Hematopoietic multipotent progenitor cell treated with erythropoietin and hydrocortisone succinate and interleukin-3 and kit ligand, for 4 days (in vitro differentiated cells): ENCODE results near the gene NBEA.
A peak's percentile ranks its signal among the peaks of the same experiment; 100 is the strongest.

Experiments
- DNase-seq: peaks from one replicate; pipeline ENCODE4 v3.0.0-alpha.2; 2015

Gene NBEA

DNA sequence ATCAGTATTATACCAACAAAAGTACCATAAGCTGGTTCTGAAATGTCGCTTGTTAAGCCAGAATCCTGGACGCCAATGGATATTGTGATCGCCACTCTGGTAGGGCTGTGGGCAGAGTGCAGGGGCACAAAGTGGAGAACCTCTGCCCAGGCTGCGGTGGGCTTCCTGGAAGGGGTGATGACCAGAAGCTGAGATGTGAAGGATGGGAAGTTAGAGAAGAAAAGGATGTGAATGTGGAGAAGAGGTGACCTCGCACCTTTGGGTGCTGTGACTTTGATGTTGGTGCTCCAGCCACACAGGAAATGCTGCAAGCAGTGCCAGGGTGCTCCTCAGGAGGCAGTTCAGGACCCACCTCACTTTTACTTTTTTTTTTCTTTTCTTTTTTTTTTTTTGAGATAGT lies 742.4 kb downstream of the NBEA start:
- no peak for DNase-seq

DNA sequence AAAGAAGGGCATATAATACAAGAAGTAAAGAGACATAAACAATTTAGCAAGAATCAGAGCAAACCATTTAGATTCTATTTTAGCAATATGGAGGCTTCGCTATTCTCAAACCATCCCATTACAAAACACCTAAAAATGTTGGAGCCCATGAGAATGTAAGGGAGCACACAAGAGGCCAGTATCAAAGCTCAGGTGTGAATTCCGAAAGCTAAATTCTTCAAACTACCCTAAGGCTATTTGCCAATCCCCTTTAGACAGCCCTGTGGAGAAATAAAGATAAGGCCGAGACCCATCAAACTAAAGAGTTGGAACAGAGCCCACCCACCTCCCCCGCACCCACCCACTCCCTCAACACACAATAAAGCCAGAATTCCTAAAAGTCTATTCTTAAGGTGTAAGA lies 745.3 kb downstream of the NBEA start:
- no peak for DNase-seq

DNA sequence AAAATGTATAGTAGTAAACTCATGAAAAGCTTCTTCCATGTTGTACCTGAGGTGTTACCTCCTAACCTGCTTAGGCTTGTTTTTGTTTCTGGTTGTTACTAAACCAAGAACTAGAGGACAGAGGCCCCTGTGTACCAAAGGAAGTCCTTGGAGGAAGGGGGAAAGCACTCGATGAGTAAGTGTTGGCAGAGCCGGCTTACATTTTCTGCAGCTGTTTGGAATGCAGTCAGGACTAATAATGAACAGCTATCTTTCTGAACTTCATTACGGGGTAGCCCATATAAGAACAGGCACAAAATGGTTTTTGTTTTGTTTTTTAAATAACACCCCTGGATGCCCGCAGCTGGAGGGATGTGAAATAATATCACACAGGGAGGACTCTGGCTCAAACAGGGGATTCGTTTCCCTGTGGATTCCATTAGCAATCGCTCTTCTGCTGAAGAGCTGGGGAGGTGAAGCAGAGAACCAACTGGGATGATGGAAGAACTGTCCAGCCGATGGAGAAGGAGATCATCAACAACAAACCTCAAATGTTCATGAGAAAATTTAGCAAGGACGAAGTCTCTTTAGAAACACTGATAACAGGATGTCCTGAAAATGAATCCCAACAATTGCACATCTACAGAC lies 748.6 kb downstream of the NBEA start:
- DNase-seq, result no peak

DNA sequence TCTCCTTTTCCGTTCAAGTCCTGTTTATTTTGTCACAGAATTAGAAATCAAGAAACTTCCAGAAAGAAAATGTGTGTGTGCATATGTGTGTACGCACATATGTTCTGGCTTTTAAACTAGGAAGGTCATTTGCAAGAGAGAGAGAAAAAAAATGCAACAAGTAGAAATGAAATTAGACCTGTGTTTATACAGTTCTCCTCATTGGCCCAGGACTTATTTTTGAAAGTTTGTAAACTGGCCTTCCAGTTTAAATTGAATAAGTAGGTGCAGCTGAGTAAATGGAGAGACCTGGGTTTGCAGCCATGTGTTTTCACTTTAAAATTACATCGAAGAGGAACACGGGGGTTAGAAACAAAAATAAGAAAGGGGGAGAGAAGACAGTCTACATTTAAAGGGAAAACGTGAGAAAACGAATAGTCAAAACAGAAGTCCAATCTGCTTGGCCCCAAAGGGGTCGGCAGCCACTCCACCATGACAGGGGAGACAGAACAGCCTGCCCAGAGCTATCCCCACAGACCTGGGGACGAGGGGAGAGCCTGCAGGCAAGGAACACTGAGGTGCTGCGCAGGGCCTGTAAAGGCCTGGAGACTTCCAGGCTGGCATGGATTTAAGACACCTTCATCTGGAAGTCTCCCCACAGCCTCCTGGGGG lies 751.2 kb downstream of the NBEA start:
- no peak for DNase-seq

DNA sequence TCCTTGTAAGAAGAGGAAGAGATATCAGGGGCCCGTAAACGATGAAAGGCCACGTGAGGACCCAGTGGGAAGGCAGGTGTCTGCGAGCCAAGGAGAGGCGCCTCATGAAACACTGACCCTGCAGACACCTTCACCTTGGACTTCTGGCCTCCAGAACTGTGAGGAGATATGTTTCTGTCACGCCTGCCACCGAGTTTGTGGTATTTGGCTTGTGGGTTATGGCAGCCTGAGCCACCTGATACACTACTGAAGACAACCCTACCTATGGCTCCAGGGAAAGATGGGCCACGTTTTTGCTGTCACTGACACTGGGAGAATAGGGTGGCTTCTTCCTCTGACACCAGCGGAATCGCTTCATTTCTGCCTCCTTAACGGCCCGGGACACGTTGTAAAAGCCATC lies 752.0 kb downstream of the NBEA start:
- no peak for DNase-seq

DNA sequence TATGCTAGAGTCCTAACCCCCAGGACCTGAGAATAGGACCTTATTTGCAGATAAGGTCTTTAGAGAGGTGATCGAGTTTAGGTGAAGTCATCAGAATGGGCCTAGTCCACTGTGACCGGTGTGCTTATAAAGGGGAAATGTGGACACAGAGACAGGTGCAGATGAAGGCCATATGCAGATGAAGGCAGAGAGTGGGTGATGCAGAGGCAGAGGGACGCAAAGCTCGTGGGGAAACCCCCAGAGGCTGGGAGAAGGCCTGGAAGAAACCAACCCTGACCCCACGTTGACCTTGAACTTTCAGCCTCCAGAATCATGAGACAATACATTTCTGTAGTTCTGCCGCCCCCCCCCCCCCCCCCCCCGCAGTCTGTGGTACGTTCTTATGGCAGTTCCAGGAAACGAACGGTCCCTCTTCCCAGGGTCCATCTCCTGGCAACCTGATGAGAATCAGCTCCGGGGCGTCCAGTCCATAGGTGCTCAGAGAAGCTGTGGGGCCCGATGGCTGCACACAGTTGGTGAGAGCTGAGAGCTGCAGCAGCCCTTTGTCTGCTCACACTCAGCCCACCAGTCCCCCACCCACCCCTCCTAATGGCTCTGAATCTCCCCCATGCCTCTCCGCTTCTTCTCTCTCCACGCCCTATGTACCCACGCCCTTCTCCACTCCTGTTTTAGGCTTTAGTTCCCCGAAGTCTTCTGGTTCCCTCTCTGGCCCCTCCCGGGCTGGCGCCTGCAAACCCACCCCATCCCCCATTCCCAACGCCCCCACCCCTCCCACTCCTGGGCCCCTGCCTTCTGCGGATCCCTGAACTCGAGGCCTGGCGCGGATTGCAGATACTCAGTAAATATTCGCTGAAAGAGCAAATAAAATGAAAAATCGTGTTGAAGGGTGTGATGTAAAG lies 752.7 kb downstream of the NBEA start:
- no peak for DNase-seq

DNA sequence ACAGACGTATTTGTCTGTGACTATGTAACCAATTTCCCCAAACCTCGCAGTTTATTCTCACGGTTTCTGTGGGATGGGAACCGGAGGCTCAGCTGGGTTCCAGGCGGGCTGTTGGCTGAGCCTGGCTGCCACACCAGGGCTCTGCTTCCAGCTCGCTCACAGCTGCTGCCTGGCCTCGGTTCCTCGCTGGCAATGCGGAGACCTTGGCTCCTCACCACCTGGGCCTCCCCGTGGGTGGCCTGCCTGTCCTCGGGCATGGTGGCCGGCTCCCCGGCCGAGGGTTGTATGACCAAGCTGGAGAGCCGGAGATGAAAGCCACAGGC lies 753.3 kb downstream of the NBEA start:
- DNase-seq, result no peak

DNA sequence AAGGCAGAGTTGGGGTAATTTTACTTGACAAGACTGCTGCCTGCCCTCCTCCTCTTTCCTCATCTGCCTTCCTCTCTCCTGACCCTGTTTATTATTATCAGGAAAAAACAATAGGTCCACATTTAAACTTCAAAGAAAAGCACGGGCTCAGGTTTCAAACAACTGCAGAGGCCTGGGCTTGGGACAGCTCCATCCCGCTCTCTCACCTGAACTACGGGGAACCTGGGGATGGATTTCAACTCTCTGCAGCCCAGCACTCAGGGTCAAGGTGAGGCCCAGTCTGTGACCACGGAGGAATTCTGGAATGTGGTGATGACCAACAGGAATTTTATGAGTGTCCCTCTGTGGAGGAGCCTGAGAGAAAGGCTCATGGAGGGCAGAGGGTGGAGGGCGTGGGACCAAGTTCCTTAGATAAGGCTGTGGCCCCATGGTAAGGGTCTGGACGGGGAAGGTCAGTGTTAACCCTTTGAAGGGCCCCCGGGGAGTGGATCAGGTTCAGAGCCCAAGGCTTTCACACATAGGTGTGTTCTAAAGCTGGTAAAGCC lies 755.2 kb downstream of the NBEA start:
- no peak for DNase-seq

DNA sequence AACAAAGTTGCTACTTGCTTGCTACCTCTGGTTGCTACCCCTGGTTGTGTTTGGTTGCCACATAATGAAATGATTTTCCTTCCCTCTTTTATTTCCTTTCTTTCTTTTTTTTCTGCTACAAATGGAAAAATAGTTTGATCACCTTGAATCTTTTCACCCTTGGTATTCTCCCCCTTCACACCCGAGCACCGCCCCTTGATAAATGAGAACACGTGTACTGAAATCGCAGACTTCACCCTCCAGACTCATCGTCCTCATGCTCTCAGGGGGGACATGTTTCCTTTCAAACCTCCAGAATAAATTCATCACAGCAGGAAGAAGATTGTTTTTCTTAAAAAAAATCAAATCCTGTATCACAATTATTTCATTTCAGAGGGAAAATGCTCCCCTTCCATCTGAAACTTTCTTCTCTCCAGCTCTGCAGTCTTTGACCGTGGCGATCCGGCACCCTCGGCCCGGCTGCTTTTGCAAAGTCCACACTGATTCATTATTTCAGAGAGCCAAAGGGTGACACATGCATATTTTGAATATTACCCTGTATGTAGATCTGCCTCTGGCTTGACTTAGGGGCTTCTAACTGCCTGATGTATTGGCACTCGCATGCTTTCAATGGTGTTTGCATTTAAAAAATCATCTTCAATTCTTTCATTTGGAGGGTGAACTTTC lies 757.0 kb downstream of the NBEA start:
- DNase-seq, result no peak

DNA sequence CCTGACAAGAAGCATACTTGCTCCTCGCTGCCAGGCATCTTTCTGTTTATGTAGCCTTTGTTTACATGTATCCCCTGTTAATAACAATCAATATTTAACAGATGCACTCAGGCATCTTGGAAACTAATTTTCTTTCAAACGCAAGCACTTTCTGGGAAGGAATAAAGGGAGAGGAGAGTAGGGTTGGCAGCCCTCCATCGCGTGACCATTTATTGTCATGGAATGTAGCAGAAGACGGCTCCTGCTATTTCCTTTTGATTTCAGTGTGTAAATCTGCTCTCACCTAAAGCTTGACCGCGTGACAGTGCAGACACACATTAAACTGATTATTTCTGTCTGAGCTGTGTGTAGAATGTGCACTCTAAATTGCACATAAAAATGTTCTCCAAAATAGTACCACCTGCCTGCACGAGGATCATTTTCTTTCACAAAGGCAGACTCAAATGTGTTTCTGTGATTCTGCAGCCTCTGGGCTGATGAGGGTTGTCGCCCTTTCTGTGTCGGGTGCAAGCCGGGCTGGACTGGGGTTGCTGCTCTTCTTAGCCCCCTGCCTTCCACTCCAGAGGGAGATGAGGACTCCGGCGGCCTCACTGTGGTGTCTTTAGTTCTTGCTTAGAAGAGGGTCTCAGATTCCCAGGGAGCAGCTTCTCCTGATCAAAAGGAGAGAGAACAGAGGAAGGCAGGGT lies 757.9 kb downstream of the NBEA start:
- no peak for DNase-seq

DNA sequence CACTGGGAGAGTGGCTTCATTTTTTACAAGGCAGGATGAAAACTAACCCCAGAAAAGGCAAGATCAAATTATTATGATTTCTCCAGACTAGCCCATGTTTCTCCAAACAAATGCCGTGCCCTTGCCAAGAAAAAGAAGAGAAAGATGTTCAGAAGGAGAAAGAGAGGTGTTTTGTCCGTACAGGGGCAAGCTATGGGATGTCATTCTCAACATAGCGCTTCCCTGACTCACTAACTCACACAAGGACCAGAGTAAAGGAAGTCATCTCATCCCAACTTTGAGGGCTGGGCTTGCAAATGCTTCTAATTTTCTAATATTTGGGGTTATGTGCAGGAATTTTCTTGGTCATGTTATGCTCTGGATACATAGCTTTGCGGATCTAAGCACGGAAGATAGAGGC lies 758.6 kb downstream of the NBEA start:
- no peak for DNase-seq

DNA sequence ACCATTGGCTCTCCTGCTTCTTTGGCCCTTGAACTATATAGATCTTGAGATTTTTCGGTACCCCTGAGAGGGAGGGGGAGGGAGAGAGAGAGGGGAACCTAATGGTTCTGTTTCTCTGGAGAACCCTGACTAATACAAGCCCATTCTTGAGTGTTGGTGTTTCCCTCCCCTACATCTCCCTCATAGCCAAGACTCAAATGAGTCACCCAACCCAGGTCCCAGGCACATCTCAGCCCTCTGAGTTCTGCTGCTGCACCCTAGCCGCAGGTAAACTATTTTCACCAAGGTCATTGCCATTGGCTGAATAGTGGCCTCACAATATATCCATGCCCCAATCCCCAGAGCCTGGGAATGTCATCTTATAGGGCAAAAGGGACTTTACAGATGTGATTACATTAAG lies 760.2 kb downstream of the NBEA start:
- no peak for DNase-seq

DNA sequence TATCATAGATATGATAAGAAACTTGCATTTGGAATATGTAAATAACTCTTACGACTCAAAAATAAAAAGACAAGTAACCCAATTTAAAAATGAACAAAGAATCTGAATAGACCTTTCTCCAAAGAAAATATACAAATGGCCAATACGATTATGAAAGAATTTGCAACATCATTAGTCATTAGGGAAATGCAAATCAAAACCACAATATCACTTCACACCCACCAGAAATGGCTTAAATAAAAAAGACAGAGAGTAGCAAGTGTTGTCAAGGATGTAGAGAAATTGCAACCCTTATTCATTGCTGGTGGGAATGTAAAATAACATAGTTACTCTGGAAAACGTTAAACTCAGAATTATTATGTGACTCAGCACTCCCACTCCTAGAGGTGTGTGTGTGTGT lies 761.0 kb downstream of the NBEA start:
- no peak for DNase-seq

DNA sequence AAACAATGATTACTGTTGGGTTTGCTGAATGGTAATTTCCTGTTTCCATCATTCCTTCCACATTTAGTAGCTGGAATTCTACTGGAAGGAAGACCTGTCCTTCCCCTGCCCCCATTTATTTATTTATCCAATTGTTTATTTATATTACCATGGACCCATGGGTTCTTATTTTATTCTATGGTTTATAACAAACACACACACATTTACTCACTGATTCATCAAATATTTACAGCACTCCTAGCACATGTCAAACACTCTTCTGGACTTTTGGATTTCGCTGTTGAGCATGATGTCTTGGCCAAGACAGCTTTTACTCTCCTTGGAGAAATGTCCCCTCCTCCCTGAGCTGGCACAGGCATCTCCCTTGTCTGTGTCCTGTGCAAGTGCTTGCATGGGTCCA lies 762.3 kb downstream of the NBEA start:
- DNase-seq, result no peak

DNA sequence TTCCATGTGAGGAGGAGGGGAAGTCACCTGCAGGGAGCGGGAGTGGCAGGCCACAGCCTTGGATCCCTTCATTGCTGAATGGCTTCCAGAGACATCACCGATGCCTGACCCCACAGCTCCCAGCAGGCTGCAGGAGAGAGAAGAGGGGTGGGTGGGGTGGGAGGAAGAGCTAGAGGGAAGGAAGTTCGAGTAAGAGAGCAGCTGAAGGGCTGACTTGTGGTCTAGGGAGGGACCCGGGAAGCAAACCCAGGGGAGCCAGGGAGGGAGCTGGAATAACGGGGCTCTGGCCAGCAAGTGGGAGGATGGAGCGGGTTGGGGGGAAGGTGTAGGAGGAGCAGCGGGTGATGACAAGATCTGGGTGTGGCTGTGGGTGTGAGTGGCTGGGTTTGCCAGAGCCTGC lies 764.2 kb downstream of the NBEA start:
- DNase-seq, result no peak

DNA sequence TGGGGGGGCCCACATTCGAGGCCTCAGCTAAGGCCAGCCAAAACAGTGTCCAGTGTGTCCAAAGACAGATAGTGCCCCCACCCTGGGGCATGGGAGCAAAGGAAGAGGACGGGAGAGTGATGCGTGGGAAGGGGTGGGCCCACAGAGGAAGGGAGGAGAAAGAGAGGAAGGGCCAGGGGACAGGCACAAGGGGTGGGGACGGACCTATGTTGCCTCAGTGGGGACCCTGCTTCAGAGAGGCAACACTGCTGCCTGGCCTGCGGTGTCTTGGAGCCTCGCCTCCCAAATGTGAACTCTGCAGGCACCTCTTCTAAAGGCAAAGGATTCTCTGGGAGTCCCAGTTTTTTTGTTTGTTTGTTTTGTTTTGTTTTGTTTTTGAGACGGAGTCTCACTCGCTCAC lies 764.7 kb downstream of the NBEA start:
- DNase-seq, result no peak

DNA sequence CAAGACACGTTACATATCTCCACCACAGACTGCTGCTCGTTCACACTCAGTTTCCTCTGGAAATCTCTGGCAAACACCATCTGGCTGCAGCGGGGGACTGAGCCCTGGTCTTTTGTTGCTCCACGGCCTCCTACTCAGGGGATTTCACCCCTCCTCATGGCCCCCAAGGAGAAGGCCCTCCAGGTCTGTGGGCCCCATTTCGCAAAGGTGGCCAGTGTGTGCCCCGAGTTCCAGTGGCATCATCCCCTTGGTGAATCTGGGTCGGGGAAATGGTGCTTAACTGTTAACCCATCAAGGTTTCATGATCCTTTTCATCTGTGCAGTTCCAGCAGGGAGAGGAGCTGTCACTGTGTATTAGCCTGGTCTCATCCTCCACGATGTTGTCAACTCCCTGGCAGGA lies 769.8 kb downstream of the NBEA start:
- DNase-seq, result no peak

DNA sequence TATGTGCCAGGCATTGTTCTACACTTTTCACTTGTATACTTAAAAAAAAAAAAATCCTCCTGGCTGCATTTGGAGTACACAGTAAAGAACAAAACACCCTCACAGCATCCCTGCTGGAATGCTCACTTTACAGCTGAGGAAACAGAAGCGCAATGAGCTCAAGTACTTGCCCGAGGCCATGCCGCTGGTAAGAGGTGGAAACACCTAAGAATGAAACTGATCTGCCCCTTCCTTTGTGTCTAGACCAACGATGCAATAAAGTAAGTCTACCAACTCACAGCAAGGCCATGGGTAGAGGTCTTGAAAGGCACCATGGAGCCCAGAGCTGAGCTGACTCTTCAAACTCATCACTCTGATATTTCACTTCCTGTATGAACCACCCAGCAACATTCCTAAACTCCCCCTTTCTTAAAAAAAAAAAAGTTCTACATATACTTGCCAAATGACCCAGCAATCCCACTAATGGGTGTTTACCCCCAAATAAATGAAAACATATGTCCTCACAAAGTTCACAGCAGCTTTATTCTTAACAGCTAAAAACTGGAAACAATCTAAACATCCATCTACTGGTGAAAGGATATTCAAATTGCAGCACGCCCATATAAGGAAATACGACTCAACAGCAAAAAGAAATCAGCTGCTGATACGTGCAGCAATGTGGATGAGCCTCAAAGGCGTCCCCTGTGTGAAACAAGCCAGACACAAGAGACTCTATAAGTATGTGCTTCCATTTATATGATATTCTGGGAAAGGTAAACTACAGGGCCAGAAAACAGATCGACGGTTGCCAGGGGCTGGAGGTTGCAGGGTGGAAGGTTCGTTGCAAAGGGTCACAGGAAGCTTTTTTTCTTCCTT lies 771.1 kb downstream of the NBEA start:
- peak; percentile 8 for DNase-seq

DNA sequence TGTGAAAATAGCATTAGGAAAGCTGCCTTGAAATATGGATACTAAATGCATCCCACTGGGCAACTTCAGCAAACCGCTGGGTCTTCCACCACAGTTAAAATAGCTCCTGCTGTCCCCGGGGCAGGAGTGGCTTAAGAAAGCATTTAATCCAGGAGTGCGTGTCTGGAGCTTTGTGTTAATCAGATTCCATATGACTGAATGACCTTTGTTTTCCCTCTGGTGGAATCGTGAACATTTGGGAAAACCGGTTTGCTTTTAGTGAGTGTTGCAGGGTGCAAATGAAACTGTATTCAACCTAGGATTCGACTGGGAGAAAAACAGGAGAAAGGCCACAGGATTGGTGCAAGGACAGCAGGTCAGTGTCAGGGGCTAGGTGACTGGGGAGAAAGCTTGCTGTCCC lies 772.1 kb downstream of the NBEA start:
- no peak for DNase-seq

DNA sequence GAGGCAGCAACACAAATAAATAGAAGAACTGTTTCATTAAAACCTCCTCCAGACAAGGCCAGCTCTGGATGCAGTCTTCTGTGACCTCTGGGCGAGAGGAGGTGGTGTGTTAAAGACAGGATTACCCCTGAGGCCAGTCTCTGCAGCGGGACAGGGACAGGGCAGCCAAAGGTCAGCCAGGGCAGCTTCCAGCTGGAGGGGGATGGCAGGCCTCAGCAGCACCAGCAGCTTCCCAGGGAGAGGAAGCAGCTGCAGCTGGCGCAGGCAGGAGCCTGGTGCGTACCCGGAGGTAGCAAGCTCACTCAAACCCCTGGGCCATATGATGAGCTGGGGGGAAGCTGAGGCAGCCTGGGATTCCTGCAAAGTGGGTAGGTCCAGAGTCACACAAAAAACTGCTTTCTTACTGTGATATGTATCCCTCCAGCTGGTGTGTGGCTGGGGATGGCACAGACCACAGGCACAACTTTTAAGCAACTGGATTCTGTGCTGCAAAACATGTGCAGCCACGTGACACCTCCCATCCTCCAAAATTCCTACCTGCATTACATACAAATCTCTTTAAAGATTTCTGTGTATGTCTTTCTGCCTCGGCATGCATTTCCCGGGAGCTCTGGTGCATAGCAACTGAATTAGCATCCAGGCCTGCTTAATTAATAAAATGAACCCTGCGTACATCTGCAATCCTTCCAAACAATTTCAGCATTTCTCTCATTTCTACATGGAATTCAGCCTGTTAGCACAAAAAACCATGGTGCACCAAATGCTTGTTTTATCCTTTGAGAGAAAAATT lies 772.7 kb downstream of the NBEA start:
- no peak for DNase-seq

DNA sequence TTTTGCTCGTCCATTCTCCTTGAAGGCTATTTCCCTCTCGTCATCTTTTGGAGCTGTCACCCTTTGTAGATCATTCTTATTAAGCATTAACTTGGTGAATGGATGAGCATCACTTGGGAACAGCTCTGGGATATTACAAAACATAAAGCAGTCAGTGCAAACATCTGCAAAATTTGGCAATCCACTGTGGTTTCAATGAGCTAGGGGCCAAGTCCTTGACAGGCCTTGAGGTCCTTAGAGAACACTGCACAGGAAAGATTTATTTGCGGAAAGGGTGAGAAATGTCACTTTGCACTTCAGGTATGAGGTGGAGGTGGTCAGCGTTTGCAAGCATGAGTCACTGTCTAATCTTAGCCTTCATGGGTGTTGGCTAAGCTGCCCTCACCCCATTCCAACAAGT lies 774.1 kb downstream of the NBEA start:
- DNase-seq, result no peak
